ENCODE data around the gene GALNT9. TPM values are rescaled to one million over a fixed set of nuclear protein-coding genes. Genes with fewer than 3 reads are reported as not detected.

GALNT9 gene
- polyA plus RNA-seq, 1 donor = 4.5 TPM

GRCh38 chr12:132163041-132163910 is 166.1 kb downstream of the GALNT9 start:
- no peak overlapping the region for H3K4me3 ChIP-seq (ENCODE audit: low read length)
- H3K27ac ChIP-seq (ENCODE audit: low read length) = no peak overlapping the region
- H3K36me3 ChIP-seq (ENCODE audit: control insufficient read depth, insufficient read depth, low read length) = no peaks in the 10 kb centered on the region
- peaks cover 8% of the 10 kb centered on the region for H3K9me3 ChIP-seq (ENCODE audit: control insufficient read depth, low read depth, low read length)
- H3K27me3 ChIP-seq (ENCODE audit: control insufficient read depth, insufficient read depth, low read length) = peaks cover 6% of the 10 kb centered on the region
- no peaks in the 10 kb centered on the region for H3K4me1 ChIP-seq (ENCODE audit: control insufficient read depth, insufficient read depth, low read length)
- no peak for DNase-seq
- no CpG with 5 or more reads among the region's 26 CpGs for WGBS (ENCODE audit: insufficient coverage, low lambda C conversion rate)

DNA sequence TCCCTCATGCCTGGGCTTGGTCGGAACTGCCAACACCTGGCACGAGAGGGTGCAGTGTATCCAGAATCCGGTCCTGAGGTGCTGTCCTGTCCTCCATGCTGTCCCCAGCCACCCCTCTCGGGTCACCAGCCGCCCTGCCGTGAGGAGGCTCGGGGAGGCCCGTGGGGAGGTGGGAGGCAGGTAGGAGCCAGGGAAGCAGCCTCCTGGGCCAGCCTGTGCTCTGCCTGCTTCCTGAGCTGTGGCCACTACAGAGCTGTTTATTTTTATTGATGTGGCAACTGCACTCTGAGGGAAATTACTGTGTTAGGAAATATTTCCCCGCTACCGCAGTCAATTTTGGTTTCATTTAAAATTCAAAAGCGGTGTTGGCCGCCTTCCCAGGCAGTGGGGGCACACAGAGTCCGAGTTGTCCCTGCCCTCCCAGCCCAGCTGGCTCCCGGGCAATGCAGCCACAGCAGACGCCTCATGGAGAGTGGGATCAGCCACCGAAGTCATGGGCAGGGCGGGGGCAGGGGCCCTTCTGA is 166.8 kb downstream of the GALNT9 start:
- Histone ChIP-seq H3K27ac (ENCODE audit: low read length) (no peak overlapping the region), H3K27me3 (ENCODE audit: control insufficient read depth, insufficient read depth, low read length) (peaks cover 6% of the 10 kb centered on the region), H3K4me3 (ENCODE audit: low read length) (no peak overlapping the region), H3K4me1 (ENCODE audit: control insufficient read depth, insufficient read depth, low read length) (no peaks in the 10 kb centered on the region), H3K36me3 (ENCODE audit: control insufficient read depth, insufficient read depth, low read length) (no peaks in the 10 kb centered on the region), H3K9me3 (ENCODE audit: control insufficient read depth, low read depth, low read length) (peaks cover 12% of the 10 kb centered on the region)
- no CpG with 5 or more reads among the region's 17 CpGs for WGBS (ENCODE audit: insufficient coverage, low lambda C conversion rate)
- DNase-seq = no peak

GRCh38 chr12:132161796-132162507 is 167.4 kb downstream of the GALNT9 start:
- H3K27ac ChIP-seq (ENCODE audit: low read length) = no peak overlapping the region
- H3K4me3 ChIP-seq (ENCODE audit: low read length) = no peak overlapping the region
- H3K36me3 ChIP-seq (ENCODE audit: control insufficient read depth, insufficient read depth, low read length) = no peaks in the 10 kb centered on the region
- WGBS (ENCODE audit: insufficient coverage, low lambda C conversion rate) = 85% methylated on average over 2 of the region's 17 CpGs
- no peak for DNase-seq
- no peaks in the 10 kb centered on the region for H3K4me1 ChIP-seq (ENCODE audit: control insufficient read depth, insufficient read depth, low read length)
- peaks cover 6% of the 10 kb centered on the region for H3K27me3 ChIP-seq (ENCODE audit: control insufficient read depth, insufficient read depth, low read length)
- H3K9me3 ChIP-seq (ENCODE audit: control insufficient read depth, low read depth, low read length) = peaks cover 17% of the 10 kb centered on the region

GRCh38 chr12:132161036-132161781 is 168.2 kb downstream of the GALNT9 start:
- DNase-seq = no peak
- no peaks in the 10 kb centered on the region for H3K36me3 ChIP-seq (ENCODE audit: control insufficient read depth, insufficient read depth, low read length)
- no peak overlapping the region for H3K27ac ChIP-seq (ENCODE audit: low read length)
- H3K9me3 ChIP-seq (ENCODE audit: control insufficient read depth, low read depth, low read length) = peaks cover 24% of the 10 kb centered on the region
- H3K27me3 ChIP-seq (ENCODE audit: control insufficient read depth, insufficient read depth, low read length) = peaks cover 6% of the 10 kb centered on the region
- WGBS (ENCODE audit: insufficient coverage, low lambda C conversion rate) = 76% methylated on average over 2 of the region's 14 CpGs
- no peaks in the 10 kb centered on the region for H3K4me1 ChIP-seq (ENCODE audit: control insufficient read depth, insufficient read depth, low read length)
- no peak overlapping the region for H3K4me3 ChIP-seq (ENCODE audit: low read length)

DNA sequence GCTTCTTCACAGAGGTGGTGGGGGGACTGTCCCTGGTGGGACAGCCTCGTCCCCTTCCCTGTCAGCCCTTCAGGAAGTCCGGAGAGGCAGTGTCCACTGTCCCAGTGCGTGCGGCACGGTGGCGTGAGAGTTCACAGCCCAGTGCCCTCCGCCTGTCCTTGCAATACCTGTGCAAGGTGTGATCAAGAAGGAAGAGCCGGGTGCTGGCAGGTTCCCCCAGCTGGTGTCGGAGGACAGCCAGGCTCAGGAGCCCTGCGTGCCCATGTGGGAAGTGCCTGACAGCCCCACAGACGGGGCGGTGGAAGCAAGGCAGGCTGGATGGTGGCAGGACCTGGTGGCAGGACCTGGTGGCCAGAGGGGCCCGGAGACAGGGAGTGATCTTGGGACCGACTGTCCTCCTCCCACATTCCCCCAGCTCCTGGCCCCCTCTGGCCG is 168.8 kb downstream of the GALNT9 start:
- Histone ChIP-seq H3K27ac (ENCODE audit: low read length) (no peak overlapping the region), H3K4me3 (ENCODE audit: low read length) (no peak overlapping the region), H3K36me3 (ENCODE audit: control insufficient read depth, insufficient read depth, low read length) (no peaks in the 10 kb centered on the region), H3K4me1 (ENCODE audit: control insufficient read depth, insufficient read depth, low read length) (no peaks in the 10 kb centered on the region), H3K27me3 (ENCODE audit: control insufficient read depth, insufficient read depth, low read length) (peaks cover 6% of the 10 kb centered on the region), H3K9me3 (ENCODE audit: control insufficient read depth, low read depth, low read length) (peaks cover 27% of the 10 kb centered on the region)
- WGBS (ENCODE audit: insufficient coverage, low lambda C conversion rate) = no CpG with 5 or more reads among the region's 15 CpGs
- DNase-seq = no peak

DNA sequence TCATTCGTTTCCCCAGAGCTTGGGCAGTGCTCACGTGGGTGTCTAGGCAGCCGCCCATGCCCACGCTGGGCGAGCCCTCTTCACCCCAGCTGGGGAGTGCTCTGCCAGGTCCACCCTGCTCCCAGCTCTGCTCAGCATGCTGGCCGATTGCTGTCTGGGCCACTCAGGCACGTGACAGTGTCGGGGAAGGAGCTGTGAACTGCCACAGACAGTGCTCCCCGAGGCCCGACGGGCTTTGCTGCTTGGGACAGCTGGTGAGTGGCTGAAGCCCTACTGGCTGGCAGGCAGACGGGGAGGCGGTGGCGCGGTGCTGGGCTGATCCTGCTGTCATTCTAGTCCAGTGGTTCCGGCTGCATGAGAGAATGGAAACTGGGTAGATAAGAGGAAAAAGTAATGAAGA is 169.4 kb downstream of the GALNT9 start:
- H3K27ac ChIP-seq (ENCODE audit: low read length) = no peak overlapping the region
- H3K4me3 ChIP-seq (ENCODE audit: low read length) = no peak overlapping the region
- no CpG with 5 or more reads among the region's 16 CpGs for WGBS (ENCODE audit: insufficient coverage, low lambda C conversion rate)
- no peaks in the 10 kb centered on the region for H3K4me1 ChIP-seq (ENCODE audit: control insufficient read depth, insufficient read depth, low read length)
- peaks cover 31% of the 10 kb centered on the region for H3K9me3 ChIP-seq (ENCODE audit: control insufficient read depth, low read depth, low read length)
- DNase-seq = no peak
- H3K27me3 ChIP-seq (ENCODE audit: control insufficient read depth, insufficient read depth, low read length) = peaks cover 6% of the 10 kb centered on the region
- H3K36me3 ChIP-seq (ENCODE audit: control insufficient read depth, insufficient read depth, low read length) = no peaks in the 10 kb centered on the region

DNA sequence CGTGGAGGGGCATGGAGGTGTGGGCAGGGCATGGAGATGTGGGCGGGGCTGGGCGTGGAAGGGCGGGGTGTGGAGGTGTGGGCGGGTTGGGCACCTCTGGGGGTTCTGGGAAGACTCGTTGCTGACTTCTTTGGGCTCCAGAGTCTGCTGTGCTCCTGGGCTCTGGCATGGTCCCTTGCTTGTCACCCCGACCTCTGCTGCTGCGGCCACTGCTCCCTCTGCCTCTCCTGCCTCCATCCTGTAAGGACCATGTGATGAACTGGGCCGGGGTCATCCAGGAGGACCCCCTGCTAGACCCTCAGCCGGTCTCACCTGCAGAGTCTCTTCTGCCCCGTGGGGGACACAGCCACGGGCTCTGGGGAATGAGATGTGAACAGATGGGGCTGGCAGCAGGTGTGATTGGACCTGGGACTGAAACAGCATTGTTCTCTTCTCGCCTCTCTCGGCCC is 169.8 kb downstream of the GALNT9 start:
- no peak for DNase-seq
- Histone ChIP-seq H3K9me3 (ENCODE audit: control insufficient read depth, low read depth, low read length) (peaks cover 35% of the 10 kb centered on the region), H3K27ac (ENCODE audit: low read length) (no peak overlapping the region), H3K4me1 (ENCODE audit: control insufficient read depth, insufficient read depth, low read length) (no peaks in the 10 kb centered on the region), H3K4me3 (ENCODE audit: low read length) (no peak overlapping the region), H3K36me3 (ENCODE audit: control insufficient read depth, insufficient read depth, low read length) (no peaks in the 10 kb centered on the region), H3K27me3 (ENCODE audit: control insufficient read depth, insufficient read depth, low read length) (peaks cover 6% of the 10 kb centered on the region)
- WGBS (ENCODE audit: insufficient coverage, low lambda C conversion rate) = no CpG with 5 or more reads among the region's 14 CpGs

DNA sequence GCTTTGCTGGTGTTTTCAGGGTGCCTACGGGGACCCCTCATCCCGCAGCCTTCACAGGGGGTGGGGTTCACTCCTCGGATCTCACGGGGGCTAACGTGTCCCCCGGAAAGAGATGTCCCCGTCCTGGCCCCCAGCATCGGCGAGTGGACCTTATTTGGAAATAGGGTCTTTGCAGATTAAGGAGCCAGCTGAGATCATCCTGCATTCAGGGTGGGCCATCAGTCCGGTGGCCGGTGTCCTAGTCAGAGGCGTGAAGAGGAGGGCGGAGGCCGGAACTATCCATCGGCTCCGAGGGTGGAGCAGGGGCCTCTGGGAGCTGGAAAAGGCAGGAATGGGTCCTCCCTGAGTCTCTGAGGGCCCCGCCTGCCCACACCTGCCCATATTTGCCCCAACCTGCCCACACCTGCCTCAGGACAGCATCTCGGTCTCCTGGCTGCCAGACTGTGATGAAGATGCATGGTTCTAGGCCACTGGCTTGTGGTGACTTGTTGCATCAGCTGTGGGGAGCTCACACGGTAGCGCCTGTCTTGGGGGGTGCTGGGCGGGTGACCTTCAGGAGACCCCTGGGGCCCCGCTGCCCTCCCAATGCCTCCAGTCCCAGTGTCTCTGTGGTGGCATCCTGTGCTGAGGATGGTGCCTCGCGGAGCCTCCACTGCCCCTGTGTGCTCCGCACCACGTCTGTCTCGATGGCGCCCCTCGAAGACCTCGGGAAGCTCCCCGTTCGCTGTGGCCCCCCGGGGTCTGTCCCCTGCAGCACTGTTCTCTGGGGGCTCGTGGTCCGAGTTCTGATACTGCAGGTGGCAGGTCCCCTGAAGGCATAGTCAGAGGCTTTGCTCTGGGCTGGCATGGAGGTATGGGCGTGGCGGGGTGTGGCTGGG is 170.5 kb downstream of the GALNT9 start:
- peaks cover 6% of the 10 kb centered on the region for H3K4me1 ChIP-seq (ENCODE audit: control insufficient read depth, insufficient read depth, low read length)
- H3K9me3 ChIP-seq (ENCODE audit: control insufficient read depth, low read depth, low read length) = peaks cover 35% of the 10 kb centered on the region
- H3K4me3 ChIP-seq (ENCODE audit: low read length) = no peak overlapping the region
- no peaks in the 10 kb centered on the region for H3K36me3 ChIP-seq (ENCODE audit: control insufficient read depth, insufficient read depth, low read length)
- no peak for DNase-seq
- 100% methylated on average over 1 of the region's 37 CpGs for WGBS (ENCODE audit: insufficient coverage, low lambda C conversion rate)
- no peak overlapping the region for H3K27ac ChIP-seq (ENCODE audit: low read length)
- peaks cover 4% of the 10 kb centered on the region for H3K27me3 ChIP-seq (ENCODE audit: control insufficient read depth, insufficient read depth, low read length)

- DNase-seq = no peak
- H3K4me3 ChIP-seq (ENCODE audit: low read length) = no peak overlapping the region
- no peak overlapping the region for H3K27ac ChIP-seq (ENCODE audit: low read length)
- peaks cover under 1% of the 10 kb centered on the region for H3K27me3 ChIP-seq (ENCODE audit: control insufficient read depth, insufficient read depth, low read length)
- peaks cover 37% of the 10 kb centered on the region for H3K9me3 ChIP-seq (ENCODE audit: control insufficient read depth, low read depth, low read length)
- H3K36me3 ChIP-seq (ENCODE audit: control insufficient read depth, insufficient read depth, low read length) = no peaks in the 10 kb centered on the region
- 100% methylated on average over 1 of the region's 5 CpGs for WGBS (ENCODE audit: insufficient coverage, low lambda C conversion rate)
- H3K4me1 ChIP-seq (ENCODE audit: control insufficient read depth, insufficient read depth, low read length) = peaks cover 6% of the 10 kb centered on the region
Measured at GRCh38 chr12:132157733-132158409, 171.5 kb downstream of the GALNT9 start.

Data from large intestine (tissue), 3 donors.